Cardiac muscle cell (in vitro differentiated cells and primary cell): Measurements from ENCODE around the gene TP73. TPM values are rescaled to one million over a fixed set of nuclear protein-coding genes. Genes with fewer than 3 reads are reported as not detected.

ENCODE experiments used
- DNase-seq, 2 donors: peaks; one replicate each; pipeline versions ENCODE4 v3.0.0 to v3.0.0-alpha.2; 2010 to 2017; ENCODE audit warnings: low read depth in 1 of 2, low spot score in 1 of 2
- H3K27ac ChIP-seq: fragments of 200-600 bp; sonication (generic); 2 replicates; pipeline ENCODE4 v1.5.1; 2016
- H3K27me3 ChIP-seq: fragments of 200-600 bp; sonication (generic); 2 replicates; pipeline ENCODE4 v1.6.0; 2016; ENCODE audit warnings: control low read depth
- H3K36me3 ChIP-seq: fragments of 200-600 bp; sonication (generic); 2 replicates; pipeline ENCODE4 v1.5.1; 2016; ENCODE audit warnings: control low read depth
- H3K4me1 ChIP-seq: fragments of 200-600 bp; sonication (generic); 2 replicates; pipeline ENCODE4 v1.8.1; 2017; ENCODE audit warnings: low read depth, mild to moderate bottlenecking, mixed run types
- H3K4me3 ChIP-seq: fragments of 200-600 bp; sonication (generic); 2 replicates; pipeline ENCODE4 v1.5.1; 2016; ENCODE audit warnings: mild to moderate bottlenecking
- H3K9me3 ChIP-seq: fragments of 200-600 bp; sonication (generic); 2 replicates; pipeline ENCODE4 v1.5.1; 2017; ENCODE audit warnings: low read depth, mild to moderate bottlenecking, control low read depth
- polyA plus RNA-seq: library from polyadenylated mRNA; unstranded; fragments of >200 nt; fragmentation: Nextera tagmentation; extraction: Ambion mirVana; gene quantifications from 2 replicates; pipeline ENCODE4 v1.2.1, GENCODE V29; 2016
- total RNA-seq: library from RNA; depleted of rRNA; stranded (reverse); fragments of >200 nt; gene quantifications from 2 replicates; pipeline ENCODE4 v1.2.3, GENCODE V29; 2016
- TF ChIP-seq, protein P1 (sequence below): IDR thresholded peaks from 2 replicates; pipeline ENCODE4 v1.5.1; 2012; ENCODE audit warnings: low read depth, mild to moderate bottlenecking, low read length

Gene TP73
- total and polyA plus RNA-seq, 2 experiments from 2014 or later = 0.87 TPM; not detected in 1

DNA sequence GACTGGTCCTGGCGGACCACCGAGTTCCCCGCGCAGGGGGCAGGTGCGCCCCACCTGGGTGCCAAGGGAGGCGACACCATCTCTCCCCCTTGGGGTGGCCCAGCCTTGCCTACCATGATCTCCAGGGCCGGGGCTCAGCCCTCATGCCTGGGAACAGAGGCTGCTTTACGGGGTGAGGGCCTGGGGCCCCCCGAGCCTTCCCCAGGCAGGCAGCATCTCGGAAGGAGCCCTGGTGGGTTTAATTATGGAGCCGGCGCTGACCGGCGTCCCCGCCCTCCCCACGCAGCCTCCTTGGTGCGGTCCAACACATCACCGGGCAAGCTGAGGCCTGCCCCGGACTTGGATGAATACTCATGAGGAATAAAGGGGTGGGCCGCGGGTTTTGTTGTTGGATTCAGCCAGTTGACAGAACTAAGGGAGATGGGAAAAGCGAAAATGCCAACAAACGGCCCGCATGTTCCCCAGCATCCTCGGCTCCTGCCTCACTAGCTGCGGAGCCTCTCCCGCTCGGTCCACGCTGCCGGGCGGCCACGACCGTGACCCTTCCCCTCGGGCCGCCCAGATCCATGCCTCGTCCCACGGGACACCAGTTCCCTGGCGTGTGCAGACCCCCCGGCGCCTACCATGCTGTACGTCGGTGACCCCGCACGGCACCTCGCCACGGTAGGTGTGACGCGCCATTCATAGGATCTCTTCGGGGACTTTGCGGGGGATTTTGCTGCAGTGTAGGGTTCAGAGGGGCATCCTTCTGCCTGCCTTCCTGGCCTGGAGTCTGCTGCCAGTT, 38.2 kb downstream of the TP73 start:
- TF ChIP-seq, protein P1, sequence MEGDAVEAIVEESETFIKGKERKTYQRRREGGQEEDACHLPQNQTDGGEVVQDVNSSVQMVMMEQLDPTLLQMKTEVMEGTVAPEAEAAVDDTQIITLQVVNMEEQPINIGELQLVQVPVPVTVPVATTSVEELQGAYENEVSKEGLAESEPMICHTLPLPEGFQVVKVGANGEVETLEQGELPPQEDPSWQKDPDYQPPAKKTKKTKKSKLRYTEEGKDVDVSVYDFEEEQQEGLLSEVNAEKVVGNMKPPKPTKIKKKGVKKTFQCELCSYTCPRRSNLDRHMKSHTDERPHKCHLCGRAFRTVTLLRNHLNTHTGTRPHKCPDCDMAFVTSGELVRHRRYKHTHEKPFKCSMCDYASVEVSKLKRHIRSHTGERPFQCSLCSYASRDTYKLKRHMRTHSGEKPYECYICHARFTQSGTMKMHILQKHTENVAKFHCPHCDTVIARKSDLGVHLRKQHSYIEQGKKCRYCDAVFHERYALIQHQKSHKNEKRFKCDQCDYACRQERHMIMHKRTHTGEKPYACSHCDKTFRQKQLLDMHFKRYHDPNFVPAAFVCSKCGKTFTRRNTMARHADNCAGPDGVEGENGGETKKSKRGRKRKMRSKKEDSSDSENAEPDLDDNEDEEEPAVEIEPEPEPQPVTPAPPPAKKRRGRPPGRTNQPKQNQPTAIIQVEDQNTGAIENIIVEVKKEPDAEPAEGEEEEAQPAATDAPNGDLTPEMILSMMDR = no peak
- H3K36me3 ChIP-seq = no peaks in the 10 kb centered on the region
- H3K9me3 ChIP-seq = no peaks in the 10 kb centered on the region
- H3K4me1 ChIP-seq = no peaks in the 10 kb centered on the region
- DNase-seq = no peak
- peaks cover 7% of the 10 kb centered on the region for H3K27me3 ChIP-seq
- no peak overlapping the region for H3K4me3 ChIP-seq
- H3K27ac ChIP-seq = no peak overlapping the region

DNA sequence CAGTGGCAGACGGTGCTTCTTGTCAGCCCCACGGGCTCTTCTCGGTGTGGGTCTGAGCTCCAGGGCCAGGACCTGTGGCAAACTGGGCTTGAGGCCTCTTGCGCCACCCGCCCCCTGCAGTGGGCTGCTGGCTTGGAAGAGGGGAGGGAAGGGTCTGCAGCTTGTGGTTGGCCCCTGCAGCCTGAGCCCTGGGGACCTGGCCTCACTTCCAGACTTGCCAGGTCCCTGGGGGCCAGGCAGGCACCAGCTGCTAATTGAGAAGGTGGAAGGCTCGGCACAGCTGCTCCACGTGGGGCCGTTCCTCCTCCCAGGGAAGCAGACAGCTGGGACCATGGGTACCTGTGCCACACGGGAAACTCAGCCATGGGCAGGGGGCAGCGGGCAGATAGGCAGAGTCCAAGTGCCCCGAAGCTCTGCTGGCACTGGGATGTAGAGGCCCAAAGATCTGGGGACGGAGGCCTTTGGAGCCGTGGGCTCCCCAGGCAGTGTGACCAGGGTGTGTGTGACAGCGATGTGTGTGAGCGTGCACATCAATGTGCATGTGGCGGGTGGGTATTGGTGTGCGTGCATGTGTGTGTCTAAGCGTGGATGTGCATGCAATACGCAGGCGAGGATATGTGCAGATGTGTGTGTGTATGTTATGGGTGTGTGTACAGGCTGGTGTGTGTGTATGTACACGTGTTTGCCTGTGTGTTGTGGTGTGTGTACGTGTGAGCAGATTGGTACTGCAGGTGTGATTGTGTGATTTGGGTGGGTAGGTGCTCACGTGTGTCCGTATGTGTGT, 39.3 kb downstream of the TP73 start:
- Histone ChIP-seq H3K36me3 (no peaks in the 10 kb centered on the region), H3K9me3 (no peaks in the 10 kb centered on the region), H3K4me1 (no peaks in the 10 kb centered on the region), H3K27me3 (no peaks in the 10 kb centered on the region), H3K4me3 (no peak overlapping the region), H3K27ac (no peak overlapping the region)
- no peak for DNase-seq
- TF ChIP-seq, protein P1 = no peak

DNA sequence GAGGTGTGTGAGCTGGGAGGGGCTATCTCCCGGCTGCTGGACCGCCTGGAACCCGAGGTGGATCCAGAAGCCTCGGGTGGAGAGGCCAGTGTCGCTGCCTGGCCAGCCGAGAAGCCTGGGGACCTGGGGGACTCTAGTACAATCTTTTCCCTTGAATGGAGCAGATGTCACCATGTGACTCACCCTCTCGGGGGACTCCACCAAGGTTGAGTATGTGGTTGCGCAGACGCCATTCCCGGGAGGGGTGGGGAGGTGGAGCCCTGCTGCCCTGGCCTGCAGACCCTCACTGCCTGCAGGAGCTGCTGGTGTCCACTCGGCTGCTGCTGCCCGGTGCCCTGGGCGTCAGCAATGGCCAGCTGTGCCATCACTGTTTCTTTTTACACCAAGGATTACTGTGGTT, 40.3 kb downstream of the TP73 start:
- no peak overlapping the region for H3K27ac ChIP-seq
- H3K9me3 ChIP-seq = no peaks in the 10 kb centered on the region
- H3K4me1 ChIP-seq = no peaks in the 10 kb centered on the region
- no peaks in the 10 kb centered on the region for H3K36me3 ChIP-seq
- no peak for DNase-seq
- TF ChIP-seq, protein P1 = no peak
- no peak overlapping the region for H3K4me3 ChIP-seq
- H3K27me3 ChIP-seq = no peaks in the 10 kb centered on the region

DNA sequence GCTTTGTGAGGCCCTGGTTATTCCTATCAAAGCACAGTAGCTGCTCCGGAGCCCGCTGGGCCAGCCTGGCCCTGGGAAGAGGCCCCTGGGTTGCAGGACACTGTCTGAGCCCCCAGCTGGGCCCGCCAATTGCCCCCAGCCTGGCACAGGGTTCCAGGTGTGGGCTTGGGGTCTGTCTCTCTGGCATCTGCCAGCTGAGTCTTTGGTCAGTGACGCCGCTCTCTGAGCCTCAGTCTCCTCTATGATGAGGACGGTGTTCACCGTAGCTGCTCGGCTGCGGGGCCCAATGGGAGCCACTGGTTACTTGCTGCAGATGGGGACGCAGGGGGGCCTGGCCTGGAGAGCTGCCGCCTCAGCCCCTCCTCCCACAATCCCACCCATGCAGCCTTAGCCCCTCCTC, 41.0 kb downstream of the TP73 start:
- no peak overlapping the region for H3K27ac ChIP-seq
- no peaks in the 10 kb centered on the region for H3K36me3 ChIP-seq
- no peak overlapping the region for H3K4me3 ChIP-seq
- H3K4me1 ChIP-seq = no peaks in the 10 kb centered on the region
- no peaks in the 10 kb centered on the region for H3K9me3 ChIP-seq
- TF ChIP-seq, protein P1 = no peak
- H3K27me3 ChIP-seq = no peaks in the 10 kb centered on the region
- DNase-seq = no peak

DNA sequence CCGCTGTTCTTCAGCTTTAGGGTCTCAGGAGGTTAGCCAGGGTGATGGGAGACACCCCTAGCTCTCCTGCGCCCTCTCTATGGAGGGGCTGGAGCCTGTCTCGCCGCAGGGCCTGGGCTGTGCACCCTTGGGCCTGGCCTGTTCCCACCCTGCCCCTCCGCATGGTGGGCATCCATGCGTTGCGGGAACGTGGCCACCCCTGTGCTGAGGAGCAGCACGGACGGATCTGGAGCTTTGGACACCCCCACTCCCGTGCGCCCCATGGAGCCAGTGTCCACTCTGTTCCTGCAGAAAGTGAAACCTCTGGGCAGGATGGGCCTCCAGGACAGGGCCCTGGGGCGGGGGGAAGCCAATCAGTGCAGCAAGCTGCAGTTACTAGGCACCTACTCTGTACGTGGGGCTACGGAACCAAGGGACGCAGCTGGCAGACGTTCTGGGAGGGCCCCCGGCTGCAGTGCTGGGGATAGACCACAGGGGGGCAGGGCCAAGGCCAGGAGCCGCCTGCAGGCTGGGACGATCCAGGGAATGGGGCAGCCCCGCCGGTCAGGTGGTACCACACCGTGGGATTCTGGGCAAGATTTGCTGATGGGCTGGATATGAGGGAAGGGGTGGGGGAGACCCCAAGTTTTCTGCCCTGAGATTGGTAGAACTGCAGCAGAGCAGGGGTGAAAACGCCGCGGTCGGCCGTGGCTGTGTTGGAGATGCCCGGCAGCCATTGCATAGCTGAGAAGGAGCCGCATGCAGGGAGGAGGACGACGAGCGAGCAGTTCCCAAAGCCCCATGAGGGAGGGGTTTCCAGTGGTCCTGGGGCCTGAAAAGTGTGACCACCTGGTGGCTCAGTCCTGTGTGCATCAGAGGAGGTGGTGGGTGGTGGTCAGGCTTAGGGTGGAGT, 43.3 kb downstream of the TP73 start:
- H3K27ac ChIP-seq = no peak overlapping the region
- H3K4me3 ChIP-seq = no peak overlapping the region
- TF ChIP-seq, protein P1 = peak; percentile 85
- no peaks in the 10 kb centered on the region for H3K4me1 ChIP-seq
- peak; percentile 45 to 73 for DNase-seq
- no peaks in the 10 kb centered on the region for H3K27me3 ChIP-seq
- no peaks in the 10 kb centered on the region for H3K9me3 ChIP-seq
- H3K36me3 ChIP-seq = no peaks in the 10 kb centered on the region
